GM19372 (cell line): ENCODE results near the gene PCSK7.

ENCODE experiments used
- ATAC-seq: cut with Tn5 transposase; IDR thresholded peaks from one replicate; pipeline ENCODE4 v1.9.1; 2021; ENCODE audit warnings: mild to moderate bottlenecking, low read depth, moderate library complexity; ENCODE audit not compliant: unreplicated experiment

Gene PCSK7

GRCh38 chr11:117171007-117171403 lies 60.9 kb downstream of the PCSK7 start:
- ATAC-seq: no peak

GRCh38 chr11:117170210-117170609 lies 61.7 kb downstream of the PCSK7 start:
- no peak for ATAC-seq

GRCh38 chr11:117169736-117170135 lies 62.1 kb downstream of the PCSK7 start:
- ATAC-seq: no peak

GRCh38 chr11:117166491-117166890 lies 65.4 kb downstream of the PCSK7 start:
- ATAC-seq: no peak

- no peak for ATAC-seq
These were observed 71.0 kb downstream of the PCSK7 start for GRCh38 chr11:117160826-117161225.

GRCh38 chr11:117159892-117160291 lies 72.0 kb downstream of the PCSK7 start:
- no peak for ATAC-seq

GRCh38 chr11:117157507-117157906 lies 74.4 kb downstream of the PCSK7 start:
- ATAC-seq: no peak

- ATAC-seq: no peak
These were observed 77.4 kb downstream of the PCSK7 start for GRCh38 chr11:117154468-117154867.
